ENCODE measurements around the gene GPRC5B. TPM values are rescaled to one million over a fixed set of nuclear protein-coding genes. Genes with fewer than 3 reads are reported as not detected.

The GPRC5B gene
- total and polyA plus RNA-seq, 8 donors, result 10.3 to 46.9 (median 39.3) TPM

DNA sequence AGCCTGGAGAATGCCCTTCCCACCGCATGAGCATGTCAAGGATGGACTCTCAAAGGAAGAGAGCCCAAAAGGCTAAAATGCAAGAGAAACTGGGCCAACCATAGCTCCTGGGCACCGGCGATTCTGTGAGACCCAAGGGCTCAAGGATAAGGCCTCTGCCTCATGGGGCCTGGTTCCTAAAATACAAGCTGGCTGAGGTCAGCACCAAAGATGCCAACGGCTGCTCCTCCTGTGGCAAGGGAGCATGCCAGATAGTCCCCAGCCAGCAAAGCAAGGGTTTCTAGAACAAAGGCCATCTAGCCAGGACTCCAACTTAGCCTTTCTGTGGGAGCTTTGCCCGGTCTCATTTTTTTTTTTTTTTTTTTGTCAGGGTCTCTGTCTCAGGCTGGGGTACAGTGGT is 20.1 kb downstream of the GPRC5B start:
- H3K9me3 ChIP-seq, result no peaks in the 10 kb centered on the region
- no peaks in the 10 kb centered on the region for H3K27me3 ChIP-seq
- DNase-seq (no peak), ATAC-seq (no peak)
- intact Hi-C loops (cut with DNase I), result no loop called here
- H3K27ac ChIP-seq, result no peak overlapping the region
- H3K36me3 ChIP-seq, result no peaks in the 10 kb centered on the region
- no peak overlapping the region for H3K4me3 ChIP-seq
- TF ChIP-seq, protein P1, sequence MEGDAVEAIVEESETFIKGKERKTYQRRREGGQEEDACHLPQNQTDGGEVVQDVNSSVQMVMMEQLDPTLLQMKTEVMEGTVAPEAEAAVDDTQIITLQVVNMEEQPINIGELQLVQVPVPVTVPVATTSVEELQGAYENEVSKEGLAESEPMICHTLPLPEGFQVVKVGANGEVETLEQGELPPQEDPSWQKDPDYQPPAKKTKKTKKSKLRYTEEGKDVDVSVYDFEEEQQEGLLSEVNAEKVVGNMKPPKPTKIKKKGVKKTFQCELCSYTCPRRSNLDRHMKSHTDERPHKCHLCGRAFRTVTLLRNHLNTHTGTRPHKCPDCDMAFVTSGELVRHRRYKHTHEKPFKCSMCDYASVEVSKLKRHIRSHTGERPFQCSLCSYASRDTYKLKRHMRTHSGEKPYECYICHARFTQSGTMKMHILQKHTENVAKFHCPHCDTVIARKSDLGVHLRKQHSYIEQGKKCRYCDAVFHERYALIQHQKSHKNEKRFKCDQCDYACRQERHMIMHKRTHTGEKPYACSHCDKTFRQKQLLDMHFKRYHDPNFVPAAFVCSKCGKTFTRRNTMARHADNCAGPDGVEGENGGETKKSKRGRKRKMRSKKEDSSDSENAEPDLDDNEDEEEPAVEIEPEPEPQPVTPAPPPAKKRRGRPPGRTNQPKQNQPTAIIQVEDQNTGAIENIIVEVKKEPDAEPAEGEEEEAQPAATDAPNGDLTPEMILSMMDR (IDR thresholded peaks at IDR 0.05), result no peak
- H3K4me1 ChIP-seq, result no peaks in the 10 kb centered on the region

GRCh38 chr16:19863990-19864389 is 20.7 kb downstream of the GPRC5B start:
- ATAC-seq (no peak), DNase-seq (no peak)
- no peaks in the 10 kb centered on the region for H3K4me1 ChIP-seq
- H3K36me3 ChIP-seq, result no peaks in the 10 kb centered on the region
- intact Hi-C loops (cut with DNase I), result no loop called here
- no peak overlapping the region for H3K27ac ChIP-seq
- H3K27me3 ChIP-seq, result no peaks in the 10 kb centered on the region
- no peaks in the 10 kb centered on the region for H3K9me3 ChIP-seq
- no peak overlapping the region for H3K4me3 ChIP-seq
- TF ChIP-seq, protein P1 (IDR thresholded peaks at IDR 0.05), result no peak

GRCh38 chr16:19861811-19862327 is 22.8 kb downstream of the GPRC5B start:
- intact Hi-C loops (cut with DNase I), result no loop called here

GRCh38 chr16:19861133-19861532 is 23.5 kb downstream of the GPRC5B start:
- ATAC-seq (no peak), DNase-seq (no peak)
- no peaks in the 10 kb centered on the region for H3K4me1 ChIP-seq
- H3K9me3 ChIP-seq, result no peaks in the 10 kb centered on the region
- H3K4me3 ChIP-seq, result no peak overlapping the region
- H3K36me3 ChIP-seq, result peaks cover 0 to 5% of the 10 kb centered on the region in 2 donors
- TF ChIP-seq, protein P1 (IDR thresholded peaks at IDR 0.05), result no peak
- H3K27me3 ChIP-seq, result no peaks in the 10 kb centered on the region
- no peak overlapping the region for H3K27ac ChIP-seq
- intact Hi-C loops (cut with DNase I), result no loop called here

More at GRCh38 chr16:19861811-19862327, 22.8 kb downstream of the GPRC5B start:
- DNase-seq (no peak), ATAC-seq (no peak)
- Histone ChIP-seq H3K27ac (no peak overlapping the region), H3K9me3 (no peaks in the 10 kb centered on the region), H3K4me1 (no peaks in the 10 kb centered on the region), H3K4me3 (no peak overlapping the region), H3K36me3 (peaks cover 0 to 5% of the 10 kb centered on the region in 2 donors), H3K27me3 (no peaks in the 10 kb centered on the region)
- TF ChIP-seq, protein P1 (IDR thresholded peaks at IDR 0.05), result no peak

GRCh38 chr16:19860166-19861041 is 24.2 kb downstream of the GPRC5B start:
- no peak overlapping the region for H3K27ac ChIP-seq

More at GRCh38 chr16:19860166-19861041, 24.2 kb downstream of the GPRC5B start:
- Histone ChIP-seq H3K4me1 (no peaks in the 10 kb centered on the region), H3K27me3 (no peaks in the 10 kb centered on the region), H3K9me3 (no peaks in the 10 kb centered on the region), H3K36me3 (peaks cover 0 to 5% of the 10 kb centered on the region in 2 donors), H3K4me3 (no peak overlapping the region)
- intact Hi-C loops (cut with DNase I), result no loop called here
- DNase-seq, result no peak
- TF ChIP-seq, protein P1 (IDR thresholded peaks at IDR 0.05), result no peak
- ATAC-seq, result no peak

Data from left lung (tissue), 10 donors.